Activated T-cell treated with anti-CD3 and anti-CD28 coated beads, Interleukin-2, amount 50 U/mL, for 4 hours (primary cell): Measurements from ENCODE around the gene CDH6. TPM values are rescaled to one million over a fixed set of nuclear protein-coding genes. Genes with fewer than 3 reads are reported as not detected.

ENCODE experiments used
- ATAC-seq, 2 donors: fragments of 200-7000 bp; cut with Tn5 transposase; one replicate each; pipeline ENCODE4 v1.10.0; 2021
- DNase-seq: peaks from one replicate; pipeline ENCODE4 v3.0.0-alpha.2; 2020
- H3K27me3 Mint-ChIP-seq: one replicate; pipeline ENCODE4 v1.8.0; 2021; ENCODE audit warnings: low read depth, mixed read lengths
- H3K36me3 Mint-ChIP-seq: one replicate; pipeline ENCODE4 v1.8.0; 2022; ENCODE audit warnings: mixed read lengths; ENCODE audit not compliant: insufficient read depth
- H3K4me1 Mint-ChIP-seq: one replicate; pipeline ENCODE4 v1.8.0; 2021; ENCODE audit warnings: low read depth, mixed read lengths
- H3K4me3 Mint-ChIP-seq: one replicate; pipeline ENCODE4 v1.8.0; 2021; ENCODE audit warnings: mild to moderate bottlenecking, moderate library complexity, mixed read lengths
- H3K9me3 Mint-ChIP-seq: one replicate; pipeline ENCODE4 v1.8.0; 2021; ENCODE audit warnings: mixed read lengths
- total RNA-seq, 3 donors: library from RNA; stranded (reverse); gene quantifications; one replicate each; pipeline ENCODE4 v1.2.1, GENCODE V29; 2021

CDH6 gene
- total RNA-seq, 3 donors from 2014 or later, result not detected

GRCh38 chr5:31375999-31376720 lies 182.7 kb downstream of the CDH6 start:
- Mint-ChIP-seq H3K27me3 (peaks cover 8% of the 10 kb centered on the region), H3K4me3 (no peak overlapping the region), H3K36me3 (no peaks in the 10 kb centered on the region), H3K4me1 (no peaks in the 10 kb centered on the region), H3K9me3 (no peaks in the 10 kb centered on the region)
- no peak for ATAC-seq
- no peak for DNase-seq

GRCh38 chr5:31377274-31377946 lies 183.9 kb downstream of the CDH6 start:
- Mint-ChIP-seq H3K27me3 (peaks cover 11% of the 10 kb centered on the region), H3K4me3 (no peak overlapping the region), H3K4me1 (no peaks in the 10 kb centered on the region), H3K9me3 (no peaks in the 10 kb centered on the region), H3K36me3 (no peaks in the 10 kb centered on the region)
- ATAC-seq (no peak), DNase-seq (no peak)

- ATAC-seq (no peak), DNase-seq (no peak)
- no peaks in the 10 kb centered on the region for H3K9me3 Mint-ChIP-seq
- peaks cover 14% of the 10 kb centered on the region for H3K27me3 Mint-ChIP-seq
- no peaks in the 10 kb centered on the region for H3K36me3 Mint-ChIP-seq
- no peak overlapping the region for H3K4me3 Mint-ChIP-seq
- no peaks in the 10 kb centered on the region for H3K4me1 Mint-ChIP-seq
Measured at GRCh38 chr5:31378136-31378535, 184.7 kb downstream of the CDH6 start.
